Measurements from ENCODE around the gene FBF1.
"Not testable (repeated sequence)": the region's sequence is repeated elsewhere in the genome, so short reads cannot be mapped to it uniquely, and the experiment has no call there.

Gene FBF1

DNA sequence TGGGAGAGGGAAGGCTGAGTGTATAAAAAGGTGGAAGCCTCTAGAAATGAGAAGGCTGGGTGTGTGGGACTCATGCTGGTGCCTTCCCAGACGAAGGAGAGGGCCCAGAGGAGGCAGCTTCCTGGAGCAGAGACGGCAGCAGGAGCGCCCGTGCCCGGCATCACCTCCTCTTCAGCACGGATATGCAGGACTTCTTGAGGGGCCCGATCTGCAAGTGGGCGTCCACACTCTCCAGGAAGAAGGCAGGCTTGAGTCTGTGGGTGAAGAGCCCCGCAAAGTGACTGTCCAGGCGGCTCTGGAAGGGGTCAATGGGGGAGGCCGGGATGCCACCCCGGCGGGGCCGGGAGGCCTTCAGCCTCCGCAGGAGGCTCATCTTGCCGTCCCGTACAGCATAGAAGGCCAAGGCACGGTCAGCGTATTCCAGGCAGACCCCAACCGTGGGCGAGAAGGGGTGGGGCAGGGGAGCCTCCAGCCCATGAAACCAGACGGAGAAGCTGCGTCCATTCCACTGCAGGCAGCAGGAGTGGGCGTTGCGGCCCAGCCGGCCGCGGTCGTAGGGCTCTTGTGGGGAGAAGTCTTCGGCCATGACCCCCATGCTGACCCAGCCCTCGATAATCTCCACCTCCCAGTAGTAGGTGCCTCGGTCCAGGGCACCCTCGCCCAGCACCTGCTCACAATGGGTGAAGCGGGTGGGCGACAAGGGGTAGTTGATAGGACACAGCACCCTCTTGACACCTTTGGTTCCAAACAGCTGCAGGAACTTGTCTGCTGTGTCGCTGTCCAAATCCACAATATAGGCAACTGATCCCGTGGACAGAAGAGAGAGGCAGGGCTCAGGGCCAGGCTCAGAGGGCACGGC is 66.3 kb downstream of the FBF1 start:
- no peak for DNase-seq

DNA sequence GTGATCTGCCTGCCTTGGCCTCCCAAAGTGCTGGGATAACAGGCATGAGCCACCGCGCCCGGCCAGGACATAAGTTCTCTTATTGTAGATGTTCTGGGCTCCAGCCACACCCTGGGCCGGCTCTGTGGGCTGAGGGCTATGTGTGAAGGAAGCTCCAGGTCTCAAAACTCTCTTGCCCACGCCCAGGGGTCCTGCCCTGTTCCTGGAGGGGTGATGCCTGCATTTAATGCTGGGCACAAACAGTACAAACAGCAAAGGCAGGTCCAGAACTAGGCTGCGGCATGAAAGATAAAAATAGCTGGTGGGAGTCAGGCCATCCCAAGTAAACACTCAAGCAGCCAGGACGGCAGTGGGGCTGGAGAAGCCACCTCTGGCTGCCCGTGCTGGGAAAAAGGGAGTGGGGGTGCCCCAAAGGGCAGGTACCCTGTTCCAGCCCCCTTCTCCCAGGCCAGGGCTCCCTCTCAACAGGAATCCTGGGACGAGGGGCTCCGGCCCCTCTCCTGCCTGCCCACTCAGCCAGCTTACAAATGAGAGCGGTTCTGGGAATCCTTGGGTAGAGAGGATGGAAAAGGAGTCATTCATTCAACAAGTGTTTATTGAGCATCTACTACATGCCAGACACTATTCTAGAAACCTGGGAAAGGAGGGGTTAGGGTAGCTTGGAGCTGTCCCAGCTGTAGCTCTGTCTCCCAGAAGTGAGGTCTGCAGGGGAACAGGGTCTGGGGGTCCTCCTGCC is 67.1 kb downstream of the FBF1 start:
- no peak for DNase-seq

DNA sequence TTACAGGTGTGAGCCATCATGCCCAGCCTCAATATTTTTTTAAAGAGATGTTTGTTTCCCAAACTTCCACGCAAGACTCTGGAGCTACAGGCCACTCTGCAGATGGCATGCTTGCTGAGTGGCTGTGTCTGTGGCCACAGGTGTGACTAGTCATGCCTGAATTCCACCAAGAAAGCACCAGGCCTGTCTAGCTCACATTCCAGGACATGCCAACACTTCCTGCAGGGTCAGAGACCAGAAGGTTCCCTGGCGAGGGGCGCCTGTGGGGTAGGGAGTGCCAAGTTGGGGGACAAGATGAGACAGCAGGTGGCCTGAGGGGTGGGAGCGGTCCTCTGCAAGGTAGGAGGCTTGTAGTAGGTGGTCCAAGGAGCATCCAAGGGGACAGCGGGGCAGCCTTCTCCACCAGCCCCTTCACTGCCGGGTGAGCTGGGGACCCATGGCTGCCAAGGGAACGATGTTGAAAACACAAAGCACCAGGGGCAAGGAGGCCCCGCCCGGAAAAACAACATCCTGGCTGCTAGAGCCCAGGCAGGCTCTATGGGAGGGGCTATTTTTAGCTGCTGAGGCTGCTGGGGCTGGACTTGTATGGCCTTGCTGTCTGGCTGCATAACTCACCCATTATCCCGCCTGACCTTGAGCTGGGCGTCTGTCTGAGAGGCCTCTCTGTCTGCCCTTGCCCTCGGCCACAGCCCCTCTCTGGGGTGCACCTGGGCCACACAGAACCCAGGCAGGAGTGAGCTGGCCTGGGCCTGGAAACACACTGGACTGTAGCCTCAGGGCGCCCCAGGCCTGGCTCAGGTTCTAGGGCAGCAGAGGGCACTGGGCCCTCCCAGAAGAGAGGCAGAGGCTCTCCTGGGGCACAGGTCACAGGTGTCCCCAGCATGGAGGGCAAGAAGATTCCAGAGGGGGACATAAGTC is 68.1 kb downstream of the FBF1 start:
- DNase-seq = peak; percentile 83

DNA sequence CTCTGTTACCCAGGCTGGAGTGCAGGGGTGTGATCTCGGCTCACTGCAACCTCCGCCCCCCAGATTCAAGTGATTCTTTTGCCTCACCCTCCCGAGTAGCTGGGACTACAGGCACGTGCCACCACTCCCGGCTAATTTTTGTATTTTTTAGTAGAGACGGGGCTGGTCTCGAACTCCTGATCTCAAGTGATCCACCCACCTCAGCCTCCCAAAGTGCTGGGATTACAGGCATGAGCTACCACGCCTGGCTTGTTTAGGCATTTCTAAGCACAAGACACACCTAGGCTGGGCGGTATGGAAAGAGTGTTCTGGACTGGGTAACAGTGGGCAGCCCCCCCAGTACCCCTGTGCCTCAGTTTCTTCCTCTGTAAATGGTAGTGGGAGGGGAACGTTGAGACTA is 70.6 kb downstream of the FBF1 start:
- DNase-seq = not testable (repeated sequence)

DNA sequence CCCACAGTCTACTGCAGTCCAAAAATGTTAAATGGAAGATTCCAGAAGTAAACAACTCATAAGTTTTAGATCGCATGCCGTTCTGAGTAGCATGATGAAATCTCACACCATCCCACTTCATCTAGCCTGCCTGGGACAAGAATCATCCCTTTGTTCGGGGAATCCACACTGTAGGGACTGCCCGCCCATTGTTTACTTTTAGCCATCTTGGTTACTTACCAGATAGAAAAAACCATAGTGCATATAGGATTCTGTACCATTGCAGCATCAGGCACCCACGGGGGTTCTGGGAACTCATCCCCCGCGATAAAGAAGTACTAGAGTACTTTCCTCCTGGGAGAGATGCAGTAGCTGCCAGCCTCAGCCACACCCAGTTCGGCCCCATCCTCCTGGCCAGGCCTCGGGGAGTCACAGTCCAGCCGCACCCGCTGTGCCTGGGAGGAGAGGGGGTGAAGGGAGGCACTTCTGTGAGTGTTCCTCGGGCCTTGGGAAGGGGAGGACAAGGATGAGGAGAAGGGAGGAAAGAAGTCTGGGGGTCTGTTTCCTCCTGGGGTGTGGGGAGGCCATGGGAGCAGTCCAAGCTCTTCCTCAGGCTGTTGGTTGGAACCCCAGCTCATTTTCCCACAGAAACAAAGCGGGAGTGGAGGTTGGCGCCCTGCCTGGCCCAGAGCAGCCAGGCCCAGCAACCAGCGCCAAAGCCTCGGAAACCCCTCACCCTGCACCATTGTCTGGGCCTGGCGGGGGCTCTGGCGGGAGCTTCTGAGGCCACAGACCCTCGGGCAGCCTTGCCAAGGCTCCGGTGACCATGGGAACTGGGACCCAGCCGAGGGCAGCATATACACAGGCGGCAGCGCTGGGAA is 71.3 kb downstream of the FBF1 start:
- peak; percentile 69 for DNase-seq

DNA sequence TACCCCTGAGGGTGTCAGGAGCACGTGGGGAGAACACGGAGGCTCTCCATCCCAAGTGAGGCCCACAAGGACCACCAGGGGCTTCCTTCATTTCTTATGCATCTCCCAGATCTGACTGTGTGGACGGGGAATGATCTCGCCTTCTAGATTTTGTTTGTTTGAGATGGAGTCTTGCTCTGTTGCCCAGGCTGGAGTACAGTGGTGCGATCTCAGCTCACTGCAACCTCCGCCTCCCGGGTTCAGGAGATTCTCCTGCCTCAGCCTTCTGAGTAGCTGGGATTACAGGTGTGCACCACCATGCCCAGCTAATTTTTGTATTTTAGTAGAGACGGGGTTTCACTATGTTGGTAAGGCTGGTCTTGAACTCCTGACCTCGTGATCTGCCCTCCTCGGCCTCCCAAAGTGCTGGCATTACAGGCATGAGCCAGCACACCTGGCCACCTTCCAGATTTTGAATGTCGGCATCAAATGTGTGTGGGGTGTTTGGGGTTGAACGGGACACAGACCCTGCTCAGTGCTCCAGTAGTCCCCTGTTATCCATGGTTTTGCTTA is 72.0 kb downstream of the FBF1 start:
- not testable (repeated sequence) for DNase-seq

DNA sequence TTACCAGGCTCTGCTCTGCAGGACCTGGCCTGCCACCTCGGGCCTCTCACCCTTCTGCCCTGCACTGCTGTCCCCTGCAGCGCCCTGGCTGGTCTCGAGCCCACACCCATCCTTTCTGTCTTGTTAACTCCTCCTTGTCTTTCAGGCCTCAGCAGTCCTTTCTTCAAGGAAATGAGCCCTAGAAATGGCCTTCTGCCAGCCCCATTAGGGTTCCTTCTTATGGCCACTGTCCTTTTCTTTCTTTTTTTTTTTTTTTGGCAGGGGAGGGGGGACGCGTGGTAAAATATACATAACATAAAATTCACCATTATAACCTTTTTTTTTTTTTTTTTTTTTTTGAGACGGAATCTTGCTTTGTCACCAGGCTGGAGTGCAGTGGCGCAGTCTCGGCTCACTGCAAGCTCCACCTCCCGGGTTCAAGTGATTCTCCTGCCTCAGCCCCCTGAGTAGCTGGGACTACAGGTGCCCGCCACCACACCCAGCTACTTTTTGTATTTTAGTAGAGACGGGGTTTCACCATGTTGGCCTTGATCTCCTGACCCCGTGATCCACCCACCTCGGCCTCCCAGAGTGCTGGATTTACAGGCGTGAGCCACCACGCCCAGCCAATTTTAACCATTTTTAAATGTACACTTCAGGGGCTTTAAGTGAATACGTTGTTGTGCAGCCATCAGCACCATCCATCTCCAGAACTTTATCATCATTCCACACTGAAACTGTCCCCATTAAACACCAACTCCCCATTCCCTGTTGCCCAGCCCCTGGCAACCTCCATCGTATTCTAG is 75.2 kb downstream of the FBF1 start:
- not testable (repeated sequence) for DNase-seq

DNA sequence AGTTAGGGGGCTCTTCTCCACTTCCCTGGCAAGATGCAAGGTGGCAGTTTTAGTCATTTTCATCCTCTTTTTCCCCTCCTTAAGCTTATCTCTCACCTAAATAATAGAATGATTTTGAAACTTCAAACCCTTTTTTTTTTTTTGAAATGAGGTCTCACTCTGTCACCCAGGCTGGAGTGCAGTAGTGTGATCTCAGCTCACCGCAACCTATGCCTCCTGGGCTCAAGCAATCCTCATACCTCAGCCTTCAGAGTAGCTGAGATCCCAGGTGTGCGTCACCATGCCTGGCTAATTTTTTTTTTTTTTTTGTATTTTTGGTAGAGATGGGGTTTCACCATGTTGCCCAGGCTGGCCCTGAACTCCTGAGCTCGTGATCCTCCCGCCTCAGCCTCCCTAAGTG is 76.0 kb downstream of the FBF1 start:
- DNase-seq = not testable (repeated sequence)

DNA sequence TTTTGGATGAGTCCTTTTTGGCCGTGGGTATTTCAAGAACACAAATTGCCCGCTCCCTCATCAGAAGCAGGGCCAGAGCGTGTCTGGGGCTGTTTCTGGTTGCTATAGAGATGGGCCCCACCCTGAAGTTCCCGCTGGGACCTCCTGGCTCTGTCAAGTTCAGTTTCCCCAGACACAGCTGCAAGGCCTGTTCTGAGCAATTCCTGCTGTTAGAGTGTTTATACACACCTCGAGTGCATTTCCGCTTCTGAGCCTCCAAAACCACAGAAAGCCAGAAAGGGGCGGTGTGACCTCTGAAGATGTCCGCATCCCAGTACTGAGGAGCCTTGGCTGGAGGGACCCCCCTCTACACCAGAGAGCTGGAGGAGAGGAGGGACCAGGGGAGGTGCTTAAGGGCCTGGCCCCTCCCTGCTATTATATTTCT is 76.4 kb downstream of the FBF1 start:
- DNase-seq = peak; percentile 89

DNA sequence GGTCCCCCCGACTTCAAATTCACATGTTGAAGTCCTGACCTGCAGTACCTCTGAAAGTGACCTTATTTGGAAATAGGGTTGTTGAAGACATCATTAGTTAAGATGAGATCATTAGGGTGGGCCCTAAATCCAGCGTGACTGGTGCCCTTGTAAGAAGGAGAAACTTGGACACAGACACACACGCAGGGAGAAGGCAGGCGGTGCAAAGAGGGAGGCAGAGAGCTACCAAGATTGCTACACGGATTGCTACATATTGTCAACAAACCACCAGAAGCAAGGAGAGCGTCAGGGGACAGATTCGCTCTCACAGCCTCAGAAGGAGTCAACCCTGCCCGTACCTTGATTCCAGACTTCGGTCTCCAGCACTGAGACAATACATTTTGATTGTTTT is 78.9 kb downstream of the FBF1 start:
- DNase-seq = no peak

Data from right hindlimb (tissue), 1 donor.